Peyer's patch (tissue), 4 donors: ENCODE data around the gene DGCR8.
A peak's percentile ranks its signal among the peaks of the same experiment; 100 is the strongest.

Experiments used
- POLR2A ChIP-seq, 2 donors: fragments of 450-650 bp; IDR thresholded peaks; one replicate each; pipeline ENCODE4 v1.5.1; 2017; ENCODE audit warnings: antibody characterized with exemption in 2 of 2, mild to moderate bottlenecking in 2 of 2, moderate library complexity in 2 of 2
- TF ChIP-seq, protein P1 (sequence below), 6 experiments: fragments of 450-650 bp in 4 of 6; fragments of 200-600 bp in 2 of 6; sonication (generic) in 1 of 6; IDR thresholded peaks; one replicate each; pipeline ENCODE4 v1.5.1; 2017 to 2019; ENCODE audit warnings: antibody characterized with exemption in 6 of 6, mild to moderate bottlenecking in 3 of 6, moderate library complexity in 1 of 6

DNA sequence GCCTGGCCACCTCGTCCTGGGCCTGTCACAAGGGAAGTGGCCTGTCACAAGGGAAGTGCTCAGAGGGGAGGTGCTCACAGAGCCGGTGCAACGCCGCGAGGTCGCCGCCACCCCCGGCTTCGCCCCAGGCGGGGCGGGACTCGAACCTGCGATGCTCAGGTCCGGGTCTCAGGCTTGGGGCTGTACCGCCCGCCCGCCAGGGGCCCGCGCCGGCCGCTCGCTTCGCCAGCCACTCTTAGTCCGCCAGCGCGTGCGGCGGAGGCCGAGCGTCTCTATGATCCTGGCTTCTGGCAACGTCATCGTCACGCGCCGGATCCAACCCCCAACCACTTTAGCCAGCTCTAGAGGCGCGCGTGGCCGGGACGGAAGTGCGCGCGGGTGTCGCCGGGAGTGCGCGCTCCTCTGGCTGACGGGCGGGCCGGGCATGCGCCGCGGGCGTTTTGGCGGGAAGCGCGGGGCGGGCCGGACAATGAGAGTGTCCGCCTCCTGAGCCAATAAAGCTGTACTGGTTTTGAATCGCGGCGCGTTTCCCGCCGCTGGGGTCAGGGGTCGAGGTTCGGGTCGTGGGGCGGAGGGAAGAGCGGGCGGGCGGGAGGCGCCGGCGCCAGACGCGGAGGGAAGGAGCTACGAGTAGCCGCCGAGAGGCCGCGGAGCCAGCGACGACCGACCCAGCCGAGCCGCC, 37.1 kb downstream of the DGCR8 start, which contains the start of gene TRMT2A:
- peak; percentile 16 to 42 for TF ChIP-seq POLR2A (IDR thresholded peaks at IDR 0.05)
- TF ChIP-seq, protein P1, sequence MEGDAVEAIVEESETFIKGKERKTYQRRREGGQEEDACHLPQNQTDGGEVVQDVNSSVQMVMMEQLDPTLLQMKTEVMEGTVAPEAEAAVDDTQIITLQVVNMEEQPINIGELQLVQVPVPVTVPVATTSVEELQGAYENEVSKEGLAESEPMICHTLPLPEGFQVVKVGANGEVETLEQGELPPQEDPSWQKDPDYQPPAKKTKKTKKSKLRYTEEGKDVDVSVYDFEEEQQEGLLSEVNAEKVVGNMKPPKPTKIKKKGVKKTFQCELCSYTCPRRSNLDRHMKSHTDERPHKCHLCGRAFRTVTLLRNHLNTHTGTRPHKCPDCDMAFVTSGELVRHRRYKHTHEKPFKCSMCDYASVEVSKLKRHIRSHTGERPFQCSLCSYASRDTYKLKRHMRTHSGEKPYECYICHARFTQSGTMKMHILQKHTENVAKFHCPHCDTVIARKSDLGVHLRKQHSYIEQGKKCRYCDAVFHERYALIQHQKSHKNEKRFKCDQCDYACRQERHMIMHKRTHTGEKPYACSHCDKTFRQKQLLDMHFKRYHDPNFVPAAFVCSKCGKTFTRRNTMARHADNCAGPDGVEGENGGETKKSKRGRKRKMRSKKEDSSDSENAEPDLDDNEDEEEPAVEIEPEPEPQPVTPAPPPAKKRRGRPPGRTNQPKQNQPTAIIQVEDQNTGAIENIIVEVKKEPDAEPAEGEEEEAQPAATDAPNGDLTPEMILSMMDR (IDR thresholded peaks at IDR 0.05): peak in 5 of 6 experiments; percentile 6 to 34 (median 27)
